ENCODE data around the gene TSPAN17. TPM values are rescaled to one million over a fixed set of nuclear protein-coding genes. Genes with fewer than 3 reads are reported as not detected.

TSPAN17 gene
- total and polyA plus RNA-seq, 3 experiments from 2014 or later = 26.2 to 38.8 (median 37.4) TPM

GRCh38 chr5:176616511-176616910, 30.8 kb upstream of the TSPAN17 start:
- Mint-ChIP-seq H3K4me3 (no peak overlapping the region), H3K36me3 (no peaks in the 10 kb centered on the region), H3K9me3 (no peaks in the 10 kb centered on the region), H3K4me1 (peaks cover 12 to 22% (median 14%) of the 10 kb centered on the region in 3 donors), H3K27ac (no peak overlapping the region), H3K27me3 (peaks cover 41 to 77% of the 10 kb centered on the region in 2 donors)
- ChIA-PET CTCF (no interaction called here), POLR2A (no interaction called here)
- H3K36me3 ChIP-seq (ENCODE audit: insufficient read depth, low read length) = no peaks in the 10 kb centered on the region
- peaks cover 35% of the 10 kb centered on the region for H3K27me3 ChIP-seq (ENCODE audit: insufficient read depth, low read length, poor library complexity, severe bottlenecking)
- no peak overlapping the region for H3K4me3 ChIP-seq (ENCODE audit: low read length)
- H3K4me1 ChIP-seq (ENCODE audit: insufficient read depth, low read length) = peaks cover 11% of the 10 kb centered on the region
- no peak for DNase-seq
- H3K27ac ChIP-seq (ENCODE audit: low read depth, low read length) = no peak overlapping the region
- no peaks in the 10 kb centered on the region for H3K9me3 ChIP-seq (ENCODE audit: low read length)

GRCh38 chr5:176618783-176619182, 28.5 kb upstream of the TSPAN17 start:
- ChIA-PET CTCF (interaction anchor here (0.8 kb wide), 1 partner anchor 45 kb away, joined by 4 read pairs; no protein-coding TSS in a partner anchor), POLR2A (no interaction called here)
- no peaks in the 10 kb centered on the region for H3K36me3 ChIP-seq (ENCODE audit: insufficient read depth, low read length)
- H3K9me3 Mint-ChIP-seq = no peaks in the 10 kb centered on the region
- H3K4me3 Mint-ChIP-seq = peak overlapping the region in 5 of 7 donors; percentile 16 to 71 (median 60)
- H3K27ac Mint-ChIP-seq = no peak overlapping the region
- H3K27me3 ChIP-seq (ENCODE audit: insufficient read depth, low read length, poor library complexity, severe bottlenecking) = peaks cover 35% of the 10 kb centered on the region
- H3K9me3 ChIP-seq (ENCODE audit: low read length) = no peaks in the 10 kb centered on the region
- H3K4me1 Mint-ChIP-seq = peaks cover 10 to 22% (median 12%) of the 10 kb centered on the region in 3 donors
- DNase-seq = no peak
- H3K4me1 ChIP-seq (ENCODE audit: insufficient read depth, low read length) = peaks cover 11% of the 10 kb centered on the region
- H3K27ac ChIP-seq (ENCODE audit: low read depth, low read length) = no peak overlapping the region
- no peak overlapping the region for H3K4me3 ChIP-seq (ENCODE audit: low read length)
- peaks cover 43 to 70% of the 10 kb centered on the region in 2 donors for H3K27me3 Mint-ChIP-seq
- H3K36me3 Mint-ChIP-seq = no peaks in the 10 kb centered on the region

GRCh38 chr5:176619203-176619568, 28.1 kb upstream of the TSPAN17 start:
- Mint-ChIP-seq H3K36me3 (no peaks in the 10 kb centered on the region), H3K9me3 (no peaks in the 10 kb centered on the region), H3K4me1 (peaks cover 10 to 22% (median 12%) of the 10 kb centered on the region in 3 donors), H3K27ac (no peak overlapping the region), H3K4me3 (peak overlapping the region in 5 of 7 donors; percentile 16 to 71 (median 60)), H3K27me3 (peaks cover 43 to 74% of the 10 kb centered on the region in 2 donors)
- Histone ChIP-seq H3K9me3 (ENCODE audit: low read length) (no peaks in the 10 kb centered on the region), H3K4me1 (ENCODE audit: insufficient read depth, low read length) (peaks cover 11% of the 10 kb centered on the region), H3K36me3 (ENCODE audit: insufficient read depth, low read length) (no peaks in the 10 kb centered on the region), H3K27ac (ENCODE audit: low read depth, low read length) (no peak overlapping the region), H3K27me3 (ENCODE audit: insufficient read depth, low read length, poor library complexity, severe bottlenecking) (peaks cover 35% of the 10 kb centered on the region), H3K4me3 (ENCODE audit: low read length) (no peak overlapping the region)
- ChIA-PET CTCF (interaction anchor here (0.8 kb wide), 1 partner anchor 46 kb away, joined by 4 read pairs; no protein-coding TSS in a partner anchor), POLR2A (no interaction called here)
- DNase-seq = peak; percentile 73 to 82 (median 74)

GRCh38 chr5:176619569-176620332, 27.5 kb upstream of the TSPAN17 start:
- Mint-ChIP-seq H3K9me3 (no peaks in the 10 kb centered on the region), H3K27me3 (peaks cover 43 to 76% of the 10 kb centered on the region in 2 donors), H3K27ac (no peak overlapping the region), H3K36me3 (no peaks in the 10 kb centered on the region), H3K4me1 (peaks cover 10 to 22% (median 12%) of the 10 kb centered on the region in 3 donors), H3K4me3 (peak overlapping the region in 6 of 7 donors; percentile 67 to 87 (median 73))
- H3K27ac ChIP-seq (ENCODE audit: low read depth, low read length) = no peak overlapping the region
- no peak overlapping the region for H3K4me3 ChIP-seq (ENCODE audit: low read length)
- ChIA-PET POLR2A (no interaction called here), CTCF (no interaction called here)
- H3K4me1 ChIP-seq (ENCODE audit: insufficient read depth, low read length) = peaks cover 11% of the 10 kb centered on the region
- no peaks in the 10 kb centered on the region for H3K36me3 ChIP-seq (ENCODE audit: insufficient read depth, low read length)
- DNase-seq = no peak
- H3K27me3 ChIP-seq (ENCODE audit: insufficient read depth, low read length, poor library complexity, severe bottlenecking) = peaks cover 35% of the 10 kb centered on the region
- H3K9me3 ChIP-seq (ENCODE audit: low read length) = no peaks in the 10 kb centered on the region

GRCh38 chr5:176620333-176620981, 26.8 kb upstream of the TSPAN17 start:
- Histone ChIP-seq H3K27ac (ENCODE audit: low read depth, low read length) (no peak overlapping the region), H3K4me3 (ENCODE audit: low read length) (no peak overlapping the region), H3K27me3 (ENCODE audit: insufficient read depth, low read length, poor library complexity, severe bottlenecking) (peaks cover 35% of the 10 kb centered on the region), H3K36me3 (ENCODE audit: insufficient read depth, low read length) (no peaks in the 10 kb centered on the region), H3K9me3 (ENCODE audit: low read length) (no peaks in the 10 kb centered on the region), H3K4me1 (ENCODE audit: insufficient read depth, low read length) (peaks cover 11% of the 10 kb centered on the region)
- CTCF ChIA-PET = interaction anchor here (1.1 kb wide), 1 partner anchor 204 kb away, joined by 3 read pairs; no protein-coding TSS in a partner anchor
- Mint-ChIP-seq H3K27me3 (peaks cover 43 to 73% of the 10 kb centered on the region in 2 donors), H3K27ac (no peak overlapping the region), H3K4me3 (peak overlapping the region in 6 of 7 donors; percentile 67 to 87 (median 73)), H3K4me1 (peaks cover 10 to 22% (median 12%) of the 10 kb centered on the region in 3 donors), H3K36me3 (no peaks in the 10 kb centered on the region), H3K9me3 (no peaks in the 10 kb centered on the region)
- peak in 1 of 5 donors; percentile 8 for DNase-seq
- POLR2A ChIA-PET = no interaction called here

- Histone ChIP-seq H3K27ac (ENCODE audit: low read depth, low read length) (no peak overlapping the region), H3K27me3 (ENCODE audit: insufficient read depth, low read length, poor library complexity, severe bottlenecking) (peaks cover 35% of the 10 kb centered on the region), H3K36me3 (ENCODE audit: insufficient read depth, low read length) (no peaks in the 10 kb centered on the region), H3K9me3 (ENCODE audit: low read length) (no peaks in the 10 kb centered on the region), H3K4me1 (ENCODE audit: insufficient read depth, low read length) (peaks cover 11% of the 10 kb centered on the region), H3K4me3 (ENCODE audit: low read length) (no peak overlapping the region)
- Mint-ChIP-seq H3K27ac (no peak overlapping the region), H3K36me3 (no peaks in the 10 kb centered on the region), H3K9me3 (no peaks in the 10 kb centered on the region), H3K4me1 (peaks cover 10 to 22% (median 12%) of the 10 kb centered on the region in 3 donors), H3K27me3 (peaks cover 34 to 68% of the 10 kb centered on the region in 2 donors), H3K4me3 (no peak overlapping the region)
- no peak for DNase-seq
- CTCF ChIA-PET = interaction anchor here (1.0 to 1.7 kb wide), 8 partner anchors 8 to 205 kb away, joined by 3 to 7 read pairs (median 3); partner anchors contain the start of genes EIF4E1B, FAF2, SNCB and TSPAN17
- POLR2A ChIA-PET = no interaction called here
These were observed 25.6 kb upstream of the TSPAN17 start for GRCh38 chr5:176621661-176622079.

DNA sequence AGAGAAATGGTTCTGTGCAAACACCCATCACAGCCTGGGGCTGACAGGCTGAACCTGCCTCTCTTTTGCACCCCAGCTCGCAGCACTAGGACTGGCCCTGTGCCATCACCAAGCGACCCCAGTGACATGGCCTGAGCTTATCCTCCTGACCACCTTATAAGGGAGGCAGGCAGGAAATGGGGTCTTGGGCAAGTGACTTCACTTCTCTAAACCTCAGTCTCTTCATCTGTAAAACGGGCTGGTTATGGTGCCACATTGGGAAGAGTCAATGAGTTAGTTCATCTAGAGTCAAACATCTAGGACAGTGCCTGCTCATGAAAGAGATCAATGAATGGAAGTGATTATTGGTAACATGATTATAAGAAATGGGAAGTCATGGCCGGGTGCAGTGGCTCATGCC, 23.1 kb upstream of the TSPAN17 start:
- Mint-ChIP-seq H3K4me1 (peaks cover 12 to 24% (median 13%) of the 10 kb centered on the region in 3 donors), H3K27ac (no peak overlapping the region), H3K36me3 (peaks cover 0 to 2% (median 0%) of the 10 kb centered on the region in 3 donors), H3K27me3 (peaks cover 33 to 69% of the 10 kb centered on the region in 2 donors), H3K9me3 (no peaks in the 10 kb centered on the region), H3K4me3 (no peak overlapping the region)
- Histone ChIP-seq H3K4me3 (ENCODE audit: low read length) (no peak overlapping the region), H3K27ac (ENCODE audit: low read depth, low read length) (no peak overlapping the region), H3K36me3 (ENCODE audit: insufficient read depth, low read length) (no peaks in the 10 kb centered on the region), H3K27me3 (ENCODE audit: insufficient read depth, low read length, poor library complexity, severe bottlenecking) (peaks cover 36% of the 10 kb centered on the region), H3K9me3 (ENCODE audit: low read length) (no peaks in the 10 kb centered on the region), H3K4me1 (ENCODE audit: insufficient read depth, low read length) (peaks cover 6% of the 10 kb centered on the region)
- POLR2A ChIA-PET = no interaction called here
- CTCF ChIA-PET = no interaction called here
- DNase-seq = no peak

- no peak overlapping the region for H3K4me3 ChIP-seq (ENCODE audit: low read length)
- H3K27me3 Mint-ChIP-seq = peaks cover 28 to 66% of the 10 kb centered on the region in 2 donors
- H3K36me3 Mint-ChIP-seq = peaks cover 0 to 2% (median 0%) of the 10 kb centered on the region in 3 donors
- no peaks in the 10 kb centered on the region for H3K36me3 ChIP-seq (ENCODE audit: insufficient read depth, low read length)
- no peaks in the 10 kb centered on the region for H3K9me3 ChIP-seq (ENCODE audit: low read length)
- DNase-seq = no peak
- CTCF ChIA-PET = no interaction called here
- peaks cover 37% of the 10 kb centered on the region for H3K27me3 ChIP-seq (ENCODE audit: insufficient read depth, low read length, poor library complexity, severe bottlenecking)
- H3K27ac ChIP-seq (ENCODE audit: low read depth, low read length) = no peak overlapping the region
- POLR2A ChIA-PET = no interaction called here
- no peaks in the 10 kb centered on the region for H3K9me3 Mint-ChIP-seq
- no peak overlapping the region for H3K4me3 Mint-ChIP-seq
- peaks cover 9 to 23% (median 15%) of the 10 kb centered on the region in 3 donors for H3K4me1 Mint-ChIP-seq
- H3K4me1 ChIP-seq (ENCODE audit: insufficient read depth, low read length) = no peaks in the 10 kb centered on the region
- no peak overlapping the region for H3K27ac Mint-ChIP-seq
These were observed 22.3 kb upstream of the TSPAN17 start for GRCh38 chr5:176624938-176625337.
